ENCODE data around the gene PLD6. TPM values are rescaled to one million over a fixed set of nuclear protein-coding genes. Genes with fewer than 3 reads are reported as not detected.
A peak's percentile ranks its signal among the peaks of the same experiment; 100 is the strongest.

The PLD6 gene
- total RNA-seq, 1 donor: 4.3 TPM

GRCh38 chr17:17242246-17242645, 36.1 kb upstream of the PLD6 start:
- no peak for DNase-seq (ENCODE audit: low read depth)
- TF ChIP-seq, protein P1, sequence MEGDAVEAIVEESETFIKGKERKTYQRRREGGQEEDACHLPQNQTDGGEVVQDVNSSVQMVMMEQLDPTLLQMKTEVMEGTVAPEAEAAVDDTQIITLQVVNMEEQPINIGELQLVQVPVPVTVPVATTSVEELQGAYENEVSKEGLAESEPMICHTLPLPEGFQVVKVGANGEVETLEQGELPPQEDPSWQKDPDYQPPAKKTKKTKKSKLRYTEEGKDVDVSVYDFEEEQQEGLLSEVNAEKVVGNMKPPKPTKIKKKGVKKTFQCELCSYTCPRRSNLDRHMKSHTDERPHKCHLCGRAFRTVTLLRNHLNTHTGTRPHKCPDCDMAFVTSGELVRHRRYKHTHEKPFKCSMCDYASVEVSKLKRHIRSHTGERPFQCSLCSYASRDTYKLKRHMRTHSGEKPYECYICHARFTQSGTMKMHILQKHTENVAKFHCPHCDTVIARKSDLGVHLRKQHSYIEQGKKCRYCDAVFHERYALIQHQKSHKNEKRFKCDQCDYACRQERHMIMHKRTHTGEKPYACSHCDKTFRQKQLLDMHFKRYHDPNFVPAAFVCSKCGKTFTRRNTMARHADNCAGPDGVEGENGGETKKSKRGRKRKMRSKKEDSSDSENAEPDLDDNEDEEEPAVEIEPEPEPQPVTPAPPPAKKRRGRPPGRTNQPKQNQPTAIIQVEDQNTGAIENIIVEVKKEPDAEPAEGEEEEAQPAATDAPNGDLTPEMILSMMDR (IDR thresholded peaks at IDR 0.05; ENCODE audit: insufficient read depth, low read length): no peak
- H3K4me3 ChIP-seq (ENCODE audit: low read depth, low read length): no peak overlapping the region

- no peak for DNase-seq (ENCODE audit: low read depth)
- H3K4me3 ChIP-seq (ENCODE audit: low read depth, low read length): no peak overlapping the region
- TF ChIP-seq, protein P1 (IDR thresholded peaks at IDR 0.05; ENCODE audit: insufficient read depth, low read length): no peak
Observed at GRCh38 chr17:17241656-17242055, 35.5 kb upstream of the PLD6 start.

DNA sequence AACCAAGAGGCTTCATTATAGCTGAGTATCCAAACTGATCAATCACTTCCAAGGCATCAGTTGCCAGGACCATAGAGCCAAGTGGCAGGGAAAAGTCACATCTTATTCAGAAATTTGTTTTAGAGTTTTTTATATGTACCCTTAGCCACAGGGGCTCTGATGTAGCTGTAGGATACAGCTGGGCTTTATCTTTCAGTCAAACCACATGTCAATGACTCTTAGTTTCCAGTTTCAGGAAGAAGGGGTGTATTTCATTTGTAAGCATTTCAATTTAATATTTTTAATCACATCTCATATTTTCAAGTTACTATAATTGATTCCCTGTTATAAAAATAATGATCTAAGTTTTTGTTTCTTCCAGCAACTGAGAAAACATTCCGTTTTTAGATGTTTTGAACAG, 33.7 kb upstream of the PLD6 start:
- TF ChIP-seq, protein P1 (IDR thresholded peaks at IDR 0.05; ENCODE audit: insufficient read depth, low read length): no peak
- no peak for DNase-seq (ENCODE audit: low read depth)

DNA sequence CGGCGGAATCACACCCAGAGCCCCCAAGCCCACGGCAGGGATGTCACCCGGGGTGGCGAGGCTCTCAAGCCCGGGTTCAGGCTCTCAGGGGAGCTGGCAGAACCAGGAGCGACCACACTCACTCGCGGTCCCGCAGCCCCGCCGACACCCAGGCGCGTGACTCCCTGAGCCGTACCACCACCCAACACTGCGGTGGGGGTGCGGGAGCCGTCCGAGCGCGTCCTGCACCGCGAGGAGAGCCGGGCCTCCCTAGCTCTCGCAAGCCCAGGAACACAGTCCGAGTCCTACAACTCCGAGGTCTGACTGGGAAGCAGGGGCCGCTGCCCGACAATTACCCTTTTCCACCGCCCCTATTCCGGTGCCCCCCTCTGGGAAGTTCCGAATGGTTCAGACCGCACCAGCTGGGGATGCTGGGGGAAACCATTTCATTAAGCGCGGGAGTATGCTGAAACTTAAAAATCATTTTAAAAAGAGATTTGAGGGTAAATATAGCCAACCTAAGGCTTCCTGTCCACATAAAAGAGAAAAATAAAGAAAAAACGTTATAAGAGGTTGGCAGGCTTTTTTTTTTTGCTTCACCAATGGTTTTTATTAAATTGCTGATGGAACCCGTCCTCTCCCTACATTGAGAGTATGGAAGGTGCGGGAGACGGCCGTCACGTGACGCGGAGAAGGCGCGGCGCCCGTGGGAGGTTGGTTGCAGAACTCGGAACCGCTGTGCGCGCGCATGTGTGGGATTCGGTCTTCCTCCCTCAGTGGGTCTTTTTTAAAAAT, 31.1 kb upstream of the PLD6 start, which contains the start of gene FLCN:
TSS of gene FLCN (minus strand) at position 143 of the 774 bp plus-strand sequence. CDS start 9,031 bp downstream, outside the sequence.
- TF ChIP-seq, protein P1 (IDR thresholded peaks at IDR 0.05; ENCODE audit: insufficient read depth, low read length): no peak
- H3K4me3 ChIP-seq (ENCODE audit: low read depth, low read length): peak within 1 kb of the TSS; percentile 99
- peak; percentile 94 for DNase-seq (ENCODE audit: low read depth)

More for the DNA sequence above, 33.7 kb upstream of the PLD6 start:
- H3K4me3 ChIP-seq (ENCODE audit: low read depth, low read length): no peak overlapping the region

GRCh38 chr17:17236295-17237025, 30.3 kb upstream of the PLD6 start:
- TF ChIP-seq, protein P1 (IDR thresholded peaks at IDR 0.05; ENCODE audit: insufficient read depth, low read length): no peak
- peak; percentile 29 for DNase-seq (ENCODE audit: low read depth)
- peak overlapping the region; percentile 99 for H3K4me3 ChIP-seq (ENCODE audit: low read depth, low read length)

DNA sequence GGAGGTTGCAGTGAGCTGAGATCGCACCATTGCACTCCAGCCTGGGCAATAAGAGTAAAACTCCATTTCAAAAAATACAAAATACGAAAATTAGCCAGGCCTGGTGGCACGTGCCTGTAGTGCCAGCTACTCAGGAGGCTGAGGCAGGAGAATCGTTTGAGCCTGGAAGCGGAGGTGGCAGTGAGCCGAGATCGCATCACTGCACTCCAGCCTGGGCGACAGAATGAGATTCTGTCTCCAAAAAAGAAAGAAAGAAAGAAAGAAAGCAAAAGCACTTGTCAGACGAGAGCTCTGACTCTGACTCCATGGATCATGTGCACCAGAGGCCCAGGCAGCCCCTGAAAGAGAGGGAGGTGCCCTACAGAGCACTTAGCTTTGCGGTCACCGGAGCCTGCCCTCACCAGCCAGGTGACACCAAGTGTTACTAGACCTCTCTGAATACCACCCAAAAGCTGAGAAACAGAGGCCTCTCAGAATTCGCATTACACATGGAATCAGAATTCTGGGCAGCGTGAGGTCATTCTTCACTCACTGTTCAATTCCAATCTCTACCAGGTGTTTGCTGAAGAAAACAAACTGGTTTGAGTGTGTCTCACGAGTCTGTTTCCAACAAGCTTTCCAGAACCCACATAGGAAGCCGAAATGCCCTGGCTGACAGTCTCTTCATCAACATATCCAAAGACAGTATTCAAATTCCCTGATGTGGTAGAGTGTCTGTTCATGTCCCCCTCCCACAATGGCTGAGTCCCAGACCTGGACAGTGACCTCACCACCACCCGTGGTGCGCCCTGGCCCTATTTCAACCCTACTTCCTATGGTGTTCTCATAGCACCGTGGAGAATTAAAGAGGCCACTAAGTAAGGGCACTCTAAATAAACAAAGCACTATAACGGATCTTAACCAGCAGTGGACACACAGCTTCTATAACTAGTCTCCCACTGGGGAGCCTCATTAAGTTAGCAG, 29.4 kb upstream of the PLD6 start:
- TF ChIP-seq, protein P1 (IDR thresholded peaks at IDR 0.05; ENCODE audit: insufficient read depth, low read length): no peak
- peak overlapping the region; percentile 99 for H3K4me3 ChIP-seq (ENCODE audit: low read depth, low read length)
- DNase-seq (ENCODE audit: low read depth): peak; percentile 21

Measured in fibroblast of the aortic adventitia (primary cell).